Measurements from ENCODE around the gene DNAI1.
A peak's percentile ranks its signal among the peaks of the same experiment; 100 is the strongest.

DNAI1 gene

DNA sequence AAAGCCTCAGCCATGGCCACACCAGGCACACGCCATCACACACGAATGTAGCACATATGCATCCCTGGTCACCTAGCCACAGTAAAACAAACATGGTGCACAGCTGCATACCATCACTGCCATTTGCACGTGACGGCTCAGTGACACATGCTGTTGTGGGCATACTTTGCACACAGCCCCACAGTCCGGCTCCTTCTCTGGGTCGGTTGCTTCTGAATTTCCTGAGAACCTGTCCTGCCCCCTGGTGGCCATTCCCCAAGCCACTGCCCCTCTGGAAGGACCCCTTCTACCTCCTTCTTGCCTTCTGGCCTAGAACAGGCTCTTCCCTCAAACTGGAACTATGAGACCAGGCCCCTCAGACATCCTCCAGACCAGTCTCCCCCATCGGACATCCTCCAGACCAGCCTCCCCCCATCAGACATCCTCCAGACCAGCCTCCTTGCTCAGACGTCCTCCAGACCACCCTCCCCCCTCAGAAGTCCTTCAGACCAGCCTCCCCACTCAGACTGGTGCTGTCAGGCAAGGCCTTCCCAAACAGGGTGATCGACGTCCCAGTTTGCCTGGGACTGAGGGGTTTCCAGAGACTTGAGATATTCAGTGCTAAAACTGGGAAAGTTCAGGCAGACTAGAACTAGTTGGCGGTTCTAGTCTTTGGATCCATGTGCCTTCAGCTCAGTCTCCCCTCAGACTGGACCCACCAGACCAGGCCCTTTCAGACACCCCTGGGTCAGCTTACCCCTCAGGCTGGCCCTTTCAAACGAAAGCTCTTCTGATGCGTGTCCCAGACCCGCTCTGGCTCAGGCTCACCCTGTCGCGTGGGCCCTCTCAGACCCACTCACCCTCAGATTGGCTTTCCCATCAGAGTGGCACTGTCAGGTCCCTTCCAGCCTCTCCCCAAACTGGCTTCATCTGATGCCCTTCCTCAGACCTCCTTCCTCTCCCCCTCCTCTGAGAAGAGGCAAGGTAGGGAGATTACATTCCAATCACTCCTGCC, 88.5 kb downstream of the DNAI1 start:
- DNase-seq: peak; percentile 85

DNA sequence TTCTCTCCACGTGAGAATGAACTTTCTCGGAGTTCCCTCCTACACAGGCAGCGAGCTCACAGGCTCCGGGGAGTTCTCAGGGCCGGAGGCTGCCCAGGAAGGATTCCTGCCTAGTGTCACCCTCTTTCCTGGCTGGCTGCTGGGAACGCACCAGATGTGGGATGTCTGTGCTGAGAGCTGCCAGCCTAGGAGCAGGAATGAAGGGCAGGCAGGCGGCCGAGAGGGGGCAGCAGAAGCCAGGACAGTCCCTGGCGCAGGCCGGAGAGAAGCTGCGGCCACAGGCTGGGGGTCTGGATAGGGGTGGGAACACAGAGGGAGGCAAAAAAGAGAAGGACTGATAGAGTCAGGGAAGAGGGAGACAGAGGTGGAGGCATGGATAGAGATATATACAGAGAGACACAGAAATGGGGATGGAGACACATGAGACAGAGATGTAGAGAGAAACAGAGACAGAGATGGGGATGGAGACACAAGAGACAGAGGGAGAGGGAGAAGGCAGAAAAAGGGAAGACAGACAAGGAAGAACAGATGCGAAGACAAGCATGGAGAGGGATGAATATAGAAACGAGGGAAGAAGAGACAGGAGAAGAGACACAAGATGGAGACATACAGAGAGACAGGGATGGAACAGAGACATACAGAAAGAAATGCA, 89.5 kb downstream of the DNAI1 start:
- DNase-seq: peak; percentile 68

- DNase-seq: no peak
Observed at GRCh38 chr9:34549407-34549732, 90.8 kb downstream of the DNAI1 start.

- DNase-seq: no peak
Observed at GRCh38 chr9:34550016-34550680, 91.5 kb downstream of the DNAI1 start.

GRCh38 chr9:34550681-34551270, 92.2 kb downstream of the DNAI1 start:
- DNase-seq: no peak

DNA sequence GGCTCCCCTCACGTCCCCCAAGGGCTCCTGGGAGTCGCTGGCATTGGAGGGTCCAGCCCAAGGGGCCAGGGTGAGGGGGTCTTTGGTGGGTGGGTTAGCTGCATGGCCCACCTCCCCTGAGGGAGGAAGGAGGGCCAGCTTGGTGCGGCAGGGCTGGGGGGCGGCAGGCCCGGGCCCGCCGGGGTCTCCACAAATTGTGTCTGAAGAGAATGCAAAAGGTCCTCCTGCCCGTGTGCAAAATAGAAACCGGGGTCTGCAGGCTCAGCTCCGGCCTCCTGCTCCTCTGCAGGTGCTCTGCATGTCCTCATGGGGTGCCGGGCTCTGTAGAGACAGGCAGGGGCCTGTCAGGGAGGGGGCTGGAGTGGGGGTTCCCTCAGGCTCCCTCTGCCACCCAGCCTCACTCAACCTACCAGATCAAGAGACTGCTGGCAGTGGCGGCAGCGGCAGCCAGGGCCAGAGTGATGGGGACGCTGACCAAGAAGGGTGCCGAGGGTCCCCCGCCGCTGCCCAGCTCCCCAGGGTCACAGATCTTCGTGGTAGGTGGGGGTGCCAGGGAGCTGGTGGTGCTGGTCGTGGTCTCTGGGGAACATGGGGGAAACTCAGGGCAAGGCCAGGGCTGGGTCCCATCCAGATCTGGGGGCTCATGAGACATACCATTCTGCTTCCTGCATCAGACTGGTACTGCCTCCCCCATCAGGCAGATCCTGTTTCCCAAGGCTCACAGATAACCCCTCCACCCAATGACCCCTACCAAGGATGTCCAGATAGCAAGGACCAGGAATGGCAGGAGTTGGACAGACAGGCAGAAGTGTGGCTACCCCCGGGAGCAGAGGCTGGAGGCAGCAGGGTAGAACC, 93.4 kb downstream of the DNAI1 start:
- DNase-seq: no peak

DNA sequence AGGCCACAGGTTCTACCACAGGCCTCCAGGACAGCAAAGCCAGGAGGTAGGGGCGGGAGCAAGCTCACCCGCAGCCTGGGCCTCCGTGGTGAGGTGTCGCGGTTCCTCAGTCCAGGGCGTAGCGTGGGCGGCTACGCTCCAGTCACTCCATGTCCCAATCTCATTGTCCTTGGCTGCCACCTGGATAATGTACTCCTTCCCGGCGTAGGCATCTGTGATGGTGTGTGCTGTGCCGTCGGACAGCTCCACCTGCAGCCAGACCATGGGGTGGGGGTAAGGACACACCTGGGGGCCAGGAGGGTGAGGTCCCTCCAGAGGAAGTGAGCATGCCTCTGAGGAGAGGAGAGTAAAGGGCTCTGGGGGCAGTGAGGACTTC, 94.0 kb downstream of the DNAI1 start:
- DNase-seq: no peak

- DNase-seq: no peak
Observed at GRCh38 chr9:34552986-34553385, 94.4 kb downstream of the DNAI1 start.

DNA sequence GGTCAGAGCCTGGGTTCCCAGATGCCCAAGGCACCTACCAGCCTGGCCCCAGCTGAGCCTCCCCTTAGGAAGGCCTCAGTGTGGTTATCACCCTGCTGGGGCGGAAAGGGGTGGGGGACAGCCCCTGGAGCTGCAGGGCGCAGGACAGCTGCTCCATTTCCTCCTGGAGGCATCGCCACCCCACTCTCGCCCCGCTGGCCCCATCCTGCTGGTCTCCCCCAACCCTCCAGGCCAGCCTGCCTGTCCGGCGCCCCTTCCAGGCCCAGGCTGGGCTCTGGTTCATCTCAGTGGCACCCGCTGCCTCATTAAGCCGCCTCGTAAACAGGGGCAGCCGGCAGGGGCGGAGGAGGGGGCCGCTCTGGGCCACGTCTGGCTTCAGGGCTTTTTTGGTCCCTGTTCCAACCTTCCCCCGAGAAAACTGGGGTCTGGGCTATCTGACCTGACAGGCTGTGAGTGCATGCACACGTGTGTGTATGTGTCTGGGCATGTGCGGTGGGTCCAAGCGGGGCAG, 95.0 kb downstream of the DNAI1 start:
- DNase-seq: no peak

DNA sequence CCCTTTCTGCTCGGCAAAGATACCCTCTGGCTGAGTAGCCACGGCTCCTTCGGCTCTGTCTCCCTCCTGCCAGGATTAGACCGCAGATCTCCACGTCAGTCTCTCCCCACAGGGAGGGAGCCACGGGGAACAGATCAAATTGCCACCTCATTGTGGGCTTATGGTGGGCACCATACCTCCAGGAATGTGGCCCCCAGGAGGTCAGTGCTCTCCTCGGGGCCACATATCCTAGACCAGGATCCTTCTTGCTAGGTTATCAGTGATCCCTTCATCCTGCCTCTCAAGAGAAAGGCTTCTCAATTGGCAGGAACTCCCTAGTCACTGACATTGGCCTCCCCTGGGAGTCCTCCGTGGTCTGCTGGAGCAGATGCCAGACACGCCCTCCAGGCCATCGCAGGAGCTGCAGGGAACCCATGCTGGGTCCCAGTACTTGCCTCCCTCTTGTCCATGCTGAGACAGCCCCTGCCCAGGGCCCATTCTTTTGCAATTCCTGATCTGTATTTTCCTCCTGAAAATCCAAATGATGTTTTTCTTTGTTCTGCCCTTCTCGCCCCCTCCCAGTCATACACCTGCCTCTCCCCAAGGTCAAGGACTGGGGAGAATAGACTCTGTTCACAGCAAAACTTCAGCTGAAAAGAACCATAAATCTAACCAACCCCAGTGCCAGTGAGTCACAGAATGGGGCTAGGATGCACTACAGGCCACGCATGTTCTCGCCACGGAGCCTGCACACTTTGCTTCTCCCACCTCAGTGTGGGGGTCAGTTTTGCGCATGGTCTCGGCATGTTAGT, 95.8 kb downstream of the DNAI1 start:
- DNase-seq: no peak

DNA sequence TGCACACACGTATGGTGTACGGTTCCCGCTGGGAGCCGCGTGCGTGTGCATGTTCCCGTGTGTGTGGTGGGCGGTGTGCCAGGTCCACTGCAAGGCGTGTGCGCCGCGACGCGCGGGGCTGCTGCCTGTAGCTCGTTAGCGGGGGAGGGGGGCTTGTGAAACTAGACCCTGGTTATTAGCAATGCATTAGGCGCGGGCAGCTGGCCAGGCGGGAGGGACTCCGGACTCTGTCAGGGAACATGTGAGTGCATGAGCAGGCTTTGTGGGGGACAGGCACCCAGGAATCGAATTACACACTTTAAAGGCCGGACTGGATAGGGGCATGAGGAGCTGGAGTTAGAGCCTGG, 96.4 kb downstream of the DNAI1 start:
- no peak for DNase-seq

DNA sequence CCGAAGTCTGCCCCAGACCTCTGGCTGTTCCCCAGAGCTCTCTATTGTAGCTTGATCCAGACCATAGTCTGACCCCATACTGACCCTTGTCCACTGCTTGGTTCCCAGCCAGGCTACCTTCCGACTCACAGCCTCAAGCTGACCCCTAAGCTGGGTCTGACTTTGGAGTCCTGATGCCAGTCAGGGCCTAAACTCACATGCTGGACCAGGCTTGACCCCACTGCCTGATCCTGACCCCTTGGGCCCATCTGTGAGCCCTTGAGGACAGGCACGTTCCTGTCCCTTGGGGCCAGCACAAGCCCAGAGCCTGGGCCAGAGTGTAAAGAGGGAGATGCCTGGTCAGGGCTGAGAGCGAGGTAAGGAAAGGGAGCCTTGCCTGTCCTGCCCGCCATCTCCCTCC, 96.9 kb downstream of the DNAI1 start:
- DNase-seq: no peak

DNA sequence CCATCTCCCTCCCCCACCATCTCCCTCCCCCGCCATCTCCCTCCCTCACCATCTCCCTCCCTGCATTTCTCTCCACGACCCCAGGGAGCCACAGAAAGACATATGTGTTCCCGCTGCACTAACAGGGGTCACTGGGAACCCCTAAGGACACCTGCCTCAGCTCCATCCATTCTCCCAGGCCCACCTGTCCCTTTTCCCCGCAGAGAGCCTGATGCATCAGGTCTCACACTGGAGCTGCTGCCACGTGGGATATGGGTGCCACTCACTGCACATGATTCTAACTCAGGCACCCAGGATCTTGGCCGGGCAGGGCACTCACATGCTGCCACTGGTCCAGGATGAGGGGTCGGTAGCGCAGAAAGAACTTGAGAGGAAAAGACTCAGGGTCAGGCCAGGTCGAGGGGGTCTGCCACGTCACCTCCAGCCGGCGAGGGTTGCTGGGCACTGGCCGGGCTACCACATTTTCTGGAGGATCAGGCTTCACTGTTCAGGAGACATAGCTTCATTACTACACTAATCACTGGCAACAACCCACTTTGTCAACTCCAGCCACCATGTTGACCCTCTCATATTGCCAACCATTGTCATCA, 97.4 kb downstream of the DNAI1 start:
- no peak for DNase-seq

GRCh38 chr9:34556949-34557348, 98.3 kb downstream of the DNAI1 start:
- DNase-seq: no peak

DNA sequence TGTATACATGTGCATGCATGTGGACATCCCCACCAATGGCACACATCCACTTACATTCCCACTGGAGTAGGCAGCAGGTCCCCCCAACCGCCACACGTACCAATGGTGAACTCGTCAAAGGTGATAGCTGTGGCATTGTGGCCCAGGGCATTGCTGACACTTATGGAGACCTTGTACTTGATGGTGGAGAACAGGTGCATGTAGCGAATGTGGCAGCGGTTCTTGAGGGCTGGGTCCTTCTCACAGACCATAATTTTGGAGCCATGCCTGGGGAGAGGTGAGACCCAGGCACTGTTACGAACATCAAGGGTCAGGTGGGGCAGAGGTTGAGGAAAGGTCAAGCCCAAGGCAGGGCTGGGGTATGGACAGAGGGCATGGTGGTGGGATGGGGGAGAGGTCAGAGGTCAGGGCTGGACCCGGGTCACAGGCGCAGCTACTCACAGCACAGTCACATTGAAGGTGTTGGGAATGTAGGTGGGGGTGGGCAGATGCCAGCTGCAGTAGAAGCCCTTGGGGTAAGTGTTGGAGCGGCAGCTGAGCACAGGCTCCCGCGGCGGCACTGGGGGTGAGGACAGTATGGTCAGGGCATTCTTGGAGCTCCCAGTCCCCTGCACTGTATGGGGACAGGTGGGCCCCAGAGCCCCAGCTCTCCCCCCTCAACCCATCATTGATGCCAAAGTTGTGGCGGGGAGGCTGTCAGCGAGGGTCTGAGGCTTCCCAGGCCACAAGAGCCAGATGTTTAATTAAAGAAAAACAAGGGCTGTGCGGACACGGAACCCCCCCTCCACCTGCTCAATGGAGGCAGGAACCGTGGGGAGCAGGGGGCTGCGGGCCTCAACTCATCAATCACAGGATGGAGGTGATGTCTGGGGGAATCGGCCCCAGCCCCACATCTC, 99.1 kb downstream of the DNAI1 start:
- no peak for DNase-seq

GRCh38 chr9:34558364-34558763, 99.8 kb downstream of the DNAI1 start:
- DNase-seq: no peak

GRCh38 chr9:34558919-34559623, 100.5 kb downstream of the DNAI1 start:
- no peak for DNase-seq

DNA sequence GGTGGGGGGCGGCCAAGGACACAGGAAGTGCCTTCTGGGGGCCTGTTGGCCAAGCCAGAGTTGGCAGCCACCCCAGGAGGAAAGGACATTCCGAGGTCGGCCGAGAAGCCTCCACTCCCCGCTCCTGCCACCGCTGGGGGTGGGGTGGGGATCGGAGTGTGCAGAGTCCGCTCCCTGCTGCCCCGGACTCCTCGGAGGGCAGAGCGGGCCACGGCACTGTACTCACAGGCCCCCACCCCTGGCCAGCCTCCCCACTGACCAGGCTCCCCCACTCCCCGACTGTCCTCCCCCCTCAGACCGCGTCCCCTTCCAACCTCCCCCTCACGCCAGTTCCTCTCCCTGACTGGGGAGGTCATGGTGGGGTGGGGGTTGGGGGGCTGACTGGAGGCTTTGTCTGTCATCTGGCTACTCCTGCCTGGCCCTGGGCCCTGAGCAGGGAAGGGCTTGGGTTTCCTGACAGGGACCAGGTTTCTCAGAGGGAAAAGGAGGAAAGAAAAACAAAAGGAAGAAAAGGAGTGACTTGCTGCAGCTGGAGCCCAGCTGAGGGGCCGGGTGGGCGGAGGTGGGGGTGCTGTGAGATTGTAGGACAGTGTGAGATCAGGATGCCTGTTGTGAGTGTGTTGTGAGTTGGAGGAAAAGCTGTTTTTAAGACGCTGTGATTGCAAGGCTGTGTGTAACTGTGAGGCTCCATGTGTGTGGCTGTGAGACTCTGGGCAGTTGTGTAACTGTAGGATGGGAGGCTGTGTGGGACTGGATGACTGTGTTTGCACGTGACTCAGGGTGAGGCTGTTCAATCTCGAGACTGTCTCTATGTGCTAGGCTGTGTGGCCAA, 101.2 kb downstream of the DNAI1 start:
- peak; percentile 10 for DNase-seq

Measured in hematopoietic multipotent progenitor cell treated with erythropoietin and hydrocortisone succinate and interleukin-3 and kit ligand, for 4 days (in vitro differentiated cells).